Raji (cell line): Measurements from ENCODE around the gene THUMPD1.

ENCODE experiments used
- POLR2A ChIP-seq: IDR thresholded peaks from 2 replicates; pipeline ENCODE4 v1.6.1; 2011; ENCODE audit warnings: low read depth, low read length, control low read depth; ENCODE audit not compliant: insufficient read depth

The THUMPD1 gene

GRCh38 chr16:20741554-20742285 is at the start of gene THUMPD1:
THUMPD1 (minus strand) TSS chr16:20741818; CDS start chr16:20741739, 79 bp downstream.
- TF ChIP-seq POLR2A, result peak; percentile 90

GRCh38 chr16:20789130-20789529 is 47.5 kb upstream of the THUMPD1 start:
- no peak for TF ChIP-seq POLR2A

- no peak for TF ChIP-seq POLR2A
Measured at GRCh38 chr16:20784204-20784603, 42.6 kb upstream of the THUMPD1 start.

- TF ChIP-seq POLR2A, result no peak
Measured at GRCh38 chr16:20782470-20782869, 40.9 kb upstream of the THUMPD1 start.

GRCh38 chr16:20781697-20782096 is 40.1 kb upstream of the THUMPD1 start:
- no peak for TF ChIP-seq POLR2A

GRCh38 chr16:20774703-20775362 is 33.2 kb upstream of the THUMPD1 start:
- no peak for TF ChIP-seq POLR2A

GRCh38 chr16:20773679-20774078 is 32.1 kb upstream of the THUMPD1 start:
- TF ChIP-seq POLR2A, result no peak

GRCh38 chr16:20768818-20769217 is 27.2 kb upstream of the THUMPD1 start:
- no peak for TF ChIP-seq POLR2A

GRCh38 chr16:20768121-20768520 is 26.5 kb upstream of the THUMPD1 start:
- no peak for TF ChIP-seq POLR2A

GRCh38 chr16:20767577-20767976 is 26.0 kb upstream of the THUMPD1 start:
- no peak for TF ChIP-seq POLR2A

GRCh38 chr16:20766294-20766693 is 24.7 kb upstream of the THUMPD1 start:
- TF ChIP-seq POLR2A, result no peak

- no peak for TF ChIP-seq POLR2A
Measured at GRCh38 chr16:20765732-20766131, 24.1 kb upstream of the THUMPD1 start.

GRCh38 chr16:20763461-20764232 is 22.0 kb upstream of the THUMPD1 start, which contains the start of gene ACSM3:
ACSM3 (plus strand) TSS chr16:20764014; CDS start chr16:20770035, 6,021 bp downstream.
- peak; percentile 43; the same call in 1 of the 2 replicates for TF ChIP-seq POLR2A

GRCh38 chr16:20762404-20763123 is 20.9 kb upstream of the THUMPD1 start:
- TF ChIP-seq POLR2A, result no peak

- no peak for TF ChIP-seq POLR2A
Measured at GRCh38 chr16:20761175-20761574, 19.6 kb upstream of the THUMPD1 start.

- no peak for TF ChIP-seq POLR2A
Measured at GRCh38 chr16:20760346-20760745, 18.7 kb upstream of the THUMPD1 start.

- TF ChIP-seq POLR2A, result no peak
Measured at GRCh38 chr16:20755238-20755637, 13.6 kb upstream of the THUMPD1 start.
